Measurements from ENCODE around the gene ZFP3.
"Not testable (repeated sequence)": the region's sequence is repeated elsewhere in the genome, so short reads cannot be mapped to it uniquely, and the experiment has no call there.

Gene ZFP3

DNA sequence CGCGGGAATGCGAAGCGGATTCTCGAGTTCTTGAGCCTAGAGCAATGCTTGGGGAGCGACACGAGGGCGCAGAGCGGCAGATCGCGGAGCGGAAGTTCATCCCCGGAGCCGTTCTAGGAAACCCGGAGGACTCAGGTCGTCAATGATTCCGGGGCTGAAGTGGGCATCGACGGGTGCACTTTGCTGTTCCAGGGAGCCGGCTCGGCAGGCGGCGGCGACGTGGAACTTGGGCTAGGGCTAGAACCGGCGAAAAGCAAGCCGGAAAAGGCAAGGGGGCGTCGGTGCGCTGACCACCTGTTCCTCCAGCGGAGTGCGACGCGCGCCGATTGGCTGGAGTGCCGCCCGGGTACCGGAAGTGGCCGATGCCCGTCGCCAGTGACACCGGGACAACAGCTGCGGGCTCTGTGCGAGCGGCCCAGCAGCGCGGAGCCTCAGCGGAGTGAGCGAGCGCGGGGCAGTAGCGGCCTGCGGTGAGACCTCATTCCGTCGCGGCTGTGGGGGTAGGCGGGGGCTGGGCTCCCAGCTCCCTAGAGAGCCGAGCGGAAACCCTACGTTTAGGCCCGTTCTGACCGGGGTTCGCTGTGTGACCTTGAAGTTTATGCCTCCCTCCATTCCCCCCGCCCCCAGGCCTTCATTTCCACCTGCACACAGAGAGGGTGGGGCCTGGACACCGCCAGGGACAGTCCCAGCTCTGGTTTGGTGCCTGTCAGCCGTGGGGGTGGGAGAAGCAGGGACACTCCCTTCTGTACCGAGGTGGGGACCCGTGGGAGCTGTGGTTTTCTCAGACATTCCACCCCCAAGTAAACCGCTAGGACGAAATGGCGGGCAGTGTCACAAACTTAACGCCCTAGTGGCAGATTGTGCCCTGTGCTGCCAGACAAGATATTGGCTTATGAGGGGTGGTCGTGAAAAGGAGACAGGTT, at the start of gene ZFP3:
Gene ZFP3, plus strand, starts transcription at position 362 of the 923 bp plus-strand sequence. CDS start 13,038 bp downstream, outside the sequence.
- DNase-seq (ENCODE audit: low read depth in 3 of 3), result peak; percentile 61 to 65 (median 65)

DNA sequence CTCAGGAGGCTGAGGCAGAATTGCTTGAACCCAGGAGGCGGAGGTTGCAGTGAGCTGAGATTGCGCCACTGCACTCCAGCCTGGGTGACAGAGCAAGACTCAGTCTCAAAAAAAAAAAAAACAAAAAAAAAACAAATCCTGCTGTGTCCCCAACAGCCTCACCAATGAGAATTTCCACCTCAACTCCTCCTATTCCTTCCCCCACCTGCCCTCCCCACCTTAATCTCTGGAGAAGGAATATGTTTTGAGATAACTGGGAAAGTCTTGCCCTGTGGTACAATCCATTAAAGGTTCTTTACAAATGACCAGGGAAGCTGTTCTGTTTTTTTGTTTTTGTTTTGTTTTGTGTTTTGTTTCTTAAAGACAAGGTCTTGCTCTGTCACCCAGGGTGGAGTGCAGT, 48.1 kb upstream of the ZFP3 start:
- DNase-seq (ENCODE audit: low read depth in 3 of 3), result not testable (repeated sequence)

DNA sequence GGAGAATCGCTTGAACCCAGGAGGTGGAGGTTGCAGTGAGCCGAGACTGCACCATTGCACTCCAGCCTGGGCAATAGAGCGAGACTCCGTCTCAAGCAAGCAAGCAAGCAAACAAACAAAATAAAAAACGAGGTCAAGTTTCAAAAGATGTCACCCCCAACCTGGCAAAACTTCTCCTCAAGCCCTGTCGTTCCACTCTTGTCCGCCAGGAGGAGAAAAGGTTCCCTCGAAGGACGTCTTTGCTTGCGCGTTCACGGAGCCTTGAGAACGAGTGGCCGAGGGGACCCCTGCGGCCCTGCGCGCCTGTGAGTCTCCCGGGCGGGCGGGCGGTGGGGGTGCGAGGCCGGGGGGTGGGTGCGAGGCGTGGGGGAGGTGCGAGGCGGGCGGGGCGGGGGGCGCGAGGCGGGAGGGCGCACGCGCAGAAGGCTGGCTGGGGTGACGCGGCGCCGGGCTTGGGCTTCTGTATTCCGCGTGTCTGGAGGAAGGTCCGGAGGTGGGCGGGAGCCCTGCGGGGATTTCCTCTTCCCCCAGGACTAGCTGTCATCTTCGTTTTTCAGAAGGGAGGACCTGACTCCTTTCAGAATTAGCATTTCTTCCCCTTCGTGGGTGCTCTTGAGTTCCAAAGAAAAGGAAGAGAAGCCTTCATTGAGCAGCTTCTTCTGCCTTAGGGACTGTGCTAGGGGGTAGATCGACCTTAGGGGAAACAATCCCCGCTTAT, 46.7 kb upstream of the ZFP3 start:
- DNase-seq (ENCODE audit: low read depth in 3 of 3), result peak; percentile 70 to 77 (median 74)

DNA sequence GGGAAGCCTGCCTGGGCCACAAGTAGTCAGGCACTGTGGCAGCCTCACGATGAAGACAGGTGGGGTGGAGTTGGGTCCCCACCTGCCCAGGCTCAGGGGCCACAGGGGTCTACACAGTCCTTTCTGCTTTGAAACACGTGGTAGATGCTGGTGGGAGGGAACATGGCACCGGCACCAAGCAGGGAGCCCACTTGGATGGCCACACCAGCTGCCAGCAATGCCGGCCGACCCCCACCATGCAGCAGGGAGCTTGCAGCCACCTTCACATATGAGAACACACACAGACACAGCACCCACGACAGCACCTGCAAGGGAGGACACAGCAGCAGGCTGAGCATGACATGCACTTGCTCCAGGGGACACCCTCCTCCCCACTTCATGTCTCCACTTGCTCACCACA, 45.4 kb upstream of the ZFP3 start:
- DNase-seq (ENCODE audit: low read depth in 3 of 3), result no peak

- no peak for DNase-seq (ENCODE audit: low read depth in 3 of 3)
Observed at GRCh38 chr17:5033352-5034015, 44.8 kb upstream of the ZFP3 start.

- no peak for DNase-seq (ENCODE audit: low read depth in 3 of 3)
Observed at GRCh38 chr17:5034063-5034462, 44.2 kb upstream of the ZFP3 start.

GRCh38 chr17:5034651-5035050, 43.6 kb upstream of the ZFP3 start:
- no peak for DNase-seq (ENCODE audit: low read depth in 3 of 3)

GRCh38 chr17:5035315-5035714, 43.0 kb upstream of the ZFP3 start, which contains the start of gene SLC52A1:
SLC52A1 (minus strand) TSS chr17:5035426; CDS start chr17:5034606, 820 bp downstream.
- no peak for DNase-seq (ENCODE audit: low read depth in 3 of 3)

GRCh38 chr17:5042157-5043022, 35.9 kb upstream of the ZFP3 start:
- peak in 1 of 3 experiments; percentile 24 for DNase-seq (ENCODE audit: low read depth in 3 of 3)

DNA sequence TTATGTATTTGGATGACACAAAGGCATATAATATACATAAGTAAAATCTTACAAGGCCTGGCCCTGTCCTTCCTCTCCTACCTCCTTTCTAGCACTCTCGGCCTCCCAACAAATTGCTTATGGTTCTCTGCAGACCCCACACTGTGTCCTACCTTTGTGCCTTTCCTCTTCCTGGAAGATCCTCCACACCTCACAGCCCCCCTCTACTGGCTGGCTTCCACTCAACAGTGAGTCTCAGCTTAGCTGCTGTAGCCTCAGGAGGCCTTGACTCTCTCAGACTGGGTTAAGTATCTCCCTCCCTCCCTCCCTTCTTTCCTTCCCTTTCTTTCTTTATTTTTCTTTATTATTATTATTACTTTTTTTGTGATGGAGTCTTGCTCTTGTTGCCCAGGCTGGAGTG, 34.7 kb upstream of the ZFP3 start:
- no peak for DNase-seq (ENCODE audit: low read depth in 3 of 3)

DNA sequence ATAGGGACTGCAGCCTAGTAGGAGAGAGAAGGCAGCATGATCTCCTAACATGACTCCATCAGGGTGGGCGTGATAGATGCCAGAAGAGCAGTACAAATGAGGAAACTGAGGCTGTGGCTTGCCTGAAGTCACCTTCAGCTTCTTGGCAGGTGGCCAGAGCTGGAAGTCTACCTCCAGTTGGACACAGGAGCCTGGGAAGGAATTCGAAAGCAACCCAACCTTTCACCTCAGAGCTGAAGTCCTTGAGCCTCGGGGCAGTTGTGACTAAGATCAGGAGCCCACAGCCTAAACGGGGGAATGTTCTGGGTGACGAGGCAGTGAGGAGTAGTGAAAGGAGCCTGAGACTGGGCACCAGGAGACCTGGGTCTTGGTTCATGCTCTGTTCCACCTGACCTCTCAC, 33.6 kb upstream of the ZFP3 start:
- DNase-seq (ENCODE audit: low read depth in 3 of 3), result no peak

- no peak for DNase-seq (ENCODE audit: low read depth in 3 of 3)
Observed at GRCh38 chr17:5045496-5045895, 32.8 kb upstream of the ZFP3 start.

- no peak for DNase-seq (ENCODE audit: low read depth in 3 of 3)
Observed at GRCh38 chr17:5047446-5047845, 30.8 kb upstream of the ZFP3 start.

GRCh38 chr17:5049314-5049841, 28.9 kb upstream of the ZFP3 start:
- peak in 1 of 3 experiments; percentile 49 for DNase-seq (ENCODE audit: low read depth in 3 of 3)

- DNase-seq (ENCODE audit: low read depth in 3 of 3), result no peak
Observed at GRCh38 chr17:5050278-5050677, 28.0 kb upstream of the ZFP3 start.

DNA sequence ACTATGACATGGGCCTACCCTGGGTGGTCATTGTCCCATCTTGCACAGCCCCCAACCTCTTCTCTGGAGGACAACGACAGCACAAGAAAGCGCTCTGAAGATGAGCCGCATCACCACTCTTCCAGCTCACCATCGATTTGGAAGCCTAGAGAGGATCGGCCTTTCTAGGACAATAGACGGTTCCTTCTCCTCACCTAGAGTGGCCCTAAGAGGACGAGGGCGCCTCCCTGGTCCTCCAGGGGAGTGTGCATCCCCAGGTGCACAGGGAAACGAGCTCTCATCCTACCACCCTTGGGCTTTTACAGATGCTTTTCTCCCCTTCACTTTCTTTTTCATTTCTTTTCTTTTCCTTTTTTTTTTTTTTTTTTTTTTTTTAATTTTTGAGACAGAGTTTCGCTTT, 22.7 kb upstream of the ZFP3 start:
- DNase-seq (ENCODE audit: low read depth in 3 of 3), result no peak

- DNase-seq (ENCODE audit: low read depth in 3 of 3), result no peak
Observed at GRCh38 chr17:5065227-5065744, 13.0 kb upstream of the ZFP3 start.

GRCh38 chr17:5068236-5068635, 10.0 kb upstream of the ZFP3 start:
- DNase-seq (ENCODE audit: low read depth in 3 of 3), result no peak

- no peak for DNase-seq (ENCODE audit: low read depth in 3 of 3)
Observed at GRCh38 chr17:5069724-5070123, 8.5 kb upstream of the ZFP3 start.

- not testable (repeated sequence) for DNase-seq (ENCODE audit: low read depth in 3 of 3)
Observed at GRCh38 chr17:5075472-5075871, 2.8 kb upstream of the ZFP3 start.

DNA sequence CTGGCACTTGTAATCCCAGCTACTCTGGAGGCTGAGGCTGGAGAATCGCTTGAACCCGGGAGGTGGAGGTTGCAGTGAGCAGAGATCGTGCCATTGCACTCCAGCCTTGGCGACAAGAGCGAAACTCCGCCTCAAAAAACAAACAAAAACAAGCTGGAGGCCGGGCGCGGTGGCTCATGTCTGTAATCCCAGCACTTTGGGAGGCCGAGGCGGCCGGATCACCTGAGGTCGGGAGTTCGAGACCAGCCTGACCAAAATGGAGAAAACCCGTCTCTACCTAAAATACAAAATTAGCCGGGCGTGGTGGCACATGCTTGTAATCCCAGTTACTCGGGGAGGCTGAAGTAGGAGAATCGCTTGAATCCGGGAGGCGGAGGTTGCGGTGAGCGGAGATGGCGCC, 992 bp upstream of the ZFP3 start:
- DNase-seq (ENCODE audit: low read depth in 3 of 3), result not testable (repeated sequence)
